GM12872 (cell line): ENCODE results near the gene CDC42EP4.

ENCODE experiments used
- CTCF ChIP-seq: IDR thresholded peaks from 3 replicates; pipeline ENCODE4 v1.5.1; 2011; ENCODE audit warnings: low read depth, mild to moderate bottlenecking, low read length, moderate library complexity; ENCODE audit not compliant: insufficient read depth

The CDC42EP4 gene

GRCh38 chr17:73348829-73349095, 37.0 kb upstream of the CDC42EP4 start:
- no peak for TF ChIP-seq CTCF

- no peak for TF ChIP-seq CTCF
These were observed 36.4 kb upstream of the CDC42EP4 start for GRCh38 chr17:73348018-73348828.

- TF ChIP-seq CTCF, result no peak
These were observed 35.5 kb upstream of the CDC42EP4 start for GRCh38 chr17:73347351-73347750.

- TF ChIP-seq CTCF, result no peak
These were observed 34.8 kb upstream of the CDC42EP4 start for GRCh38 chr17:73346501-73347162.

GRCh38 chr17:73343739-73344454, 32.1 kb upstream of the CDC42EP4 start:
- TF ChIP-seq CTCF, result no peak

- no peak for TF ChIP-seq CTCF
These were observed 31.4 kb upstream of the CDC42EP4 start for GRCh38 chr17:73343168-73343634.

- TF ChIP-seq CTCF, result peak; percentile 44; the same call in 1 of the 3 replicates
These were observed 30.9 kb upstream of the CDC42EP4 start for GRCh38 chr17:73342541-73343167.
